PC-3 (cell line): ENCODE data around the gene DOC2B. TPM values are rescaled to one million over a fixed set of nuclear protein-coding genes. Genes with fewer than 3 reads are reported as not detected.
A peak's percentile ranks its signal among the peaks of the same experiment; 100 is the strongest.

ENCODE experiments used
- ATAC-seq: fragments of 200-7000 bp; cut with Tn5 transposase; 2 replicates; pipeline ENCODE4 v1.9.1; 2020; ENCODE audit warnings: mild to moderate bottlenecking, moderate library complexity
- Bru-seq: library from RNA; stranded (reverse); fragments of 400-500 nt; gene quantifications from one replicate; lab custom pipeline; 2021; lab: Mats Ljungman, UMichigan
- BruChase-seq, 2 experiments: library from RNA; stranded (reverse); fragments of 400-500 nt; gene quantifications; one replicate each; lab custom pipeline; 2021; lab: Mats Ljungman, UMichigan
- BruUV-seq: library from RNA; stranded (reverse); fragments of 400-500 nt; replicated peaks from 2 replicates; lab custom pipeline; 2021; lab: Mats Ljungman, UMichigan
- CTCF ChIA-PET: fragments of 300-600 bp; sonication (Branson Sonifier 250); formaldehyde crosslinking; loops from one replicate; lab custom pipeline; 2022; ENCODE audit warnings: antibody characterized with exemption; lab: Charles Lee
- POLR2A ChIA-PET: fragments of 300-600 bp; sonication (Branson Sonifier 250); formaldehyde crosslinking; loops from one replicate; lab custom pipeline; 2022; ENCODE audit warnings: antibody characterized with exemption; ENCODE audit not compliant: unreplicated experiment; lab: Charles Lee
- DNase-seq: peaks from one replicate; pipeline ENCODE4 v3.0.0-alpha.2; 2015
- H2AFZ ChIP-seq: fragments of 300-600 bp; sonication (generic); 2 replicates; pipeline ENCODE4 v1.6.0; 2016; ENCODE audit warnings: antibody characterized with exemption, low read length
- H3F3A ChIP-seq: fragments of 300-600 bp; sonication (generic); one replicate; pipeline ENCODE4 v1.6.0; 2017; ENCODE audit warnings: antibody characterized with exemption, low read length, control low read depth, mild to moderate bottlenecking; ENCODE audit not compliant: unreplicated experiment
- H3K27ac ChIP-seq: fragments of 300-600 bp; sonication (generic); 2 replicates; pipeline ENCODE4 v1.5.1; 2016; ENCODE audit warnings: mild to moderate bottlenecking, low read length
- H3K27me3 ChIP-seq: fragments of 300-600 bp; sonication (generic); 2 replicates; pipeline ENCODE4 v1.6.1; 2016; ENCODE audit warnings: low read length, mixed read lengths
- H3K36me3 ChIP-seq: fragments of 300-600 bp; sonication (generic); 2 replicates; pipeline ENCODE4 v1.6.1; 2016; ENCODE audit warnings: low read depth, mixed run types, low read length, mixed read lengths
- H3K4me1 ChIP-seq: fragments of 300-600 bp; sonication (generic); 2 replicates; pipeline ENCODE4 v1.5.1; 2016; ENCODE audit warnings: low read length; ENCODE audit not compliant: insufficient read depth
- H3K4me2 ChIP-seq: fragments of 300-600 bp; sonication (generic); 2 replicates; pipeline ENCODE4 v1.6.0; 2016; ENCODE audit warnings: low read length
- H3K4me3 ChIP-seq: fragments of 300-600 bp; sonication (generic); 2 replicates; pipeline ENCODE4 v1.5.1; 2016; ENCODE audit warnings: mild to moderate bottlenecking, low read length, mixed read lengths
- H3K79me2 ChIP-seq: fragments of 300-600 bp; sonication (generic); 2 replicates; pipeline ENCODE4 v1.6.1; 2017; ENCODE audit warnings: low read length, mixed read lengths
- H3K9ac ChIP-seq: fragments of 300-600 bp; sonication (generic); 2 replicates; pipeline ENCODE4 v1.6.0; 2016; ENCODE audit warnings: mild to moderate bottlenecking, low read length
- H3K9me2 ChIP-seq: fragments of 300-600 bp; sonication (generic); replicated peaks from 2 replicates; pipeline ENCODE4 v1.6.1; 2016; ENCODE audit warnings: mixed run types, low read length, mixed read lengths
- H3K9me3 ChIP-seq: fragments of 300-600 bp; sonication (generic); 2 replicates; pipeline ENCODE4 v1.6.1; 2016; ENCODE audit warnings: low read length, mixed read lengths
- H4K20me1 ChIP-seq: fragments of 300-600 bp; sonication (generic); 2 replicates; pipeline ENCODE4 v1.6.1; 2016; ENCODE audit warnings: low read length, mixed read lengths
- EZH2 ChIP-seq: fragments of 300-600 bp; sonication (generic); IDR thresholded peaks from one replicate; pipeline ENCODE4 v1.6.1; 2017; ENCODE audit warnings: antibody characterized with exemption, mild to moderate bottlenecking, low read length; ENCODE audit not compliant: unreplicated experiment
- EZH2phosphoT487 ChIP-seq: fragments of 300-600 bp; sonication (generic); IDR thresholded peaks from 2 replicates; pipeline ENCODE4 v1.6.1; 2018; ENCODE audit warnings: mild to moderate bottlenecking, antibody characterized with exemption, low read length, borderline replicate concordance
- intact Hi-C: fragments of 100-400 bp; cut with micrococcal nuclease; formaldehyde crosslinking; loops from 2 replicates; pipeline ENCODE4 v1.9.0; 2023
- long read RNA-seq: library from polyadenylated mRNA; unstranded; transcript quantifications from one replicate; pipeline ENCODE4 v2.0.0, GENCODE V29; 2021; ENCODE audit not compliant: unreplicated experiment
- total RNA-seq: library from RNA; depleted of rRNA; stranded (reverse); fragments of >200 nt; gene quantifications from 2 replicates; pipeline ENCODE4 v1.2.3, GENCODE V29; 2014; rRNA removed
- TF ChIP-seq, protein P1 (sequence below): fragments of 300-600 bp; sonication (generic); conservative IDR thresholded peaks from 2 replicates; pipeline ENCODE4 v1.5.1; 2017; ENCODE audit warnings: antibody characterized with exemption, low read depth, mild to moderate bottlenecking, low read length

DOC2B gene
- total RNA-seq (0.46 and 0.69 TPM in 2 replicates), Bru-seq, nascent RNA (percentile 16 among the genes with signal in this experiment), BruChase-seq, experiment 1, labeled RNA remaining after a 6-hour chase (percentile 22 among the genes with signal in this experiment), BruChase-seq, experiment 2, labeled RNA remaining after a 2-hour chase (percentile 22 among the genes with signal in this experiment)
- long read RNA-seq = 0 reads

DNA sequence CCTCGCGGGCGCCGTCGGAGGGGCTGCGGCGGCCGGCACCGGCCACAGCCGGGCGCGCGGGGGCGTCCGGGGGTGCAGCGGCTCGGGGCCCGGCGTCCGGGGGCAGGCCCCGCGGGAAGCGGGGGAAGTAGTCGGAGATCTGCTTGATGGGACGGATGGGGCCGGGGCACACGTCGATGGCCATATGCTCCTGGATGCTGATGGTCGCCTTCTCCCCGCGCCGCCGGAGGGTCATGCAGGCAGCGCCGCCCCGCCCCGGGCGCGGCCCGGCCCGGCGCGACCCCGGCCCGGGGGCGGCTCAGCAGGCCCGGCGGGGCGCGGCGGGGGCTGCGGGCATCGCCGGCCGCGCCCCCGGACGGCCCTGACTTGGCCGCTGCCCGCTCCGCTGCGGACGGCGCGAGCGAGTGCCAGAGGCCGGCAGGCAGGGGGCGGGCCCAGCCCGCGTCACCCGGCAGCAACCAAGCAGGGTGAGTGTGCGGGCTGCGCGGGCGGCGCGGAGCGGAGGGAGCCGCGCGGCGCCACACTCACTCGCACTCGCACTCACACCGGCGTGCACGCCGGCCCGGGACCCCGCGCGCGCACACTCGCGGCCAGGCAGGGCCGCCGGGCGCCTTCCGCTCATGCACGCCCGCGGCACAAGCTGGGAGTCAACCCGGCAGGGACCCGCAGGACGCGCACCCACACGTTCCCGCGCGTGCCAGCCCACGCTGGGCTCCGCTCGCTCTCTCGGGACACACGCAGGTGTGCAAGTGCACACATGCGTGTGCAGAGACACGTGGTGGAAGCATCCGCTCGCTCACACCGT is at the start of gene DOC2B:
DOC2B (minus strand) TSS at position 406 of the 805 bp plus-strand sequence; CDS start at position 235, 171 bp downstream.
- Histone ChIP-seq H2AFZ (no peak within 1 kb of the TSS), H3F3A (no peaks in the 10 kb centered on the region), H3K36me3 (no peaks in the 10 kb centered on the region), H4K20me1 (no peaks in the 10 kb centered on the region), H3K79me2 (no peaks in the 10 kb centered on the region), H3K27ac (no peak within 1 kb of the TSS), H3K27me3 (peaks cover 10% of the 10 kb centered on the region), H3K4me2 (peak within 1 kb of the TSS; percentile 57; the same call in 1 of the 2 replicates), H3K4me3 (peak within 1 kb of the TSS; percentile 38; the same call in 1 of the 2 replicates), H3K9me3 (no peaks in the 10 kb centered on the region), H3K9me2 (no peaks in the 10 kb centered on the region), H3K4me1 (no peaks in the 10 kb centered on the region), H3K9ac (no peak within 1 kb of the TSS)
- TF ChIP-seq, protein P1, sequence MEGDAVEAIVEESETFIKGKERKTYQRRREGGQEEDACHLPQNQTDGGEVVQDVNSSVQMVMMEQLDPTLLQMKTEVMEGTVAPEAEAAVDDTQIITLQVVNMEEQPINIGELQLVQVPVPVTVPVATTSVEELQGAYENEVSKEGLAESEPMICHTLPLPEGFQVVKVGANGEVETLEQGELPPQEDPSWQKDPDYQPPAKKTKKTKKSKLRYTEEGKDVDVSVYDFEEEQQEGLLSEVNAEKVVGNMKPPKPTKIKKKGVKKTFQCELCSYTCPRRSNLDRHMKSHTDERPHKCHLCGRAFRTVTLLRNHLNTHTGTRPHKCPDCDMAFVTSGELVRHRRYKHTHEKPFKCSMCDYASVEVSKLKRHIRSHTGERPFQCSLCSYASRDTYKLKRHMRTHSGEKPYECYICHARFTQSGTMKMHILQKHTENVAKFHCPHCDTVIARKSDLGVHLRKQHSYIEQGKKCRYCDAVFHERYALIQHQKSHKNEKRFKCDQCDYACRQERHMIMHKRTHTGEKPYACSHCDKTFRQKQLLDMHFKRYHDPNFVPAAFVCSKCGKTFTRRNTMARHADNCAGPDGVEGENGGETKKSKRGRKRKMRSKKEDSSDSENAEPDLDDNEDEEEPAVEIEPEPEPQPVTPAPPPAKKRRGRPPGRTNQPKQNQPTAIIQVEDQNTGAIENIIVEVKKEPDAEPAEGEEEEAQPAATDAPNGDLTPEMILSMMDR = no peak
- TF ChIP-seq EZH2phosphoT487 = no peak
- no peak for TF ChIP-seq EZH2
- intact Hi-C loops = no loop called here
- ChIA-PET CTCF (no interaction called here), POLR2A (no interaction called here)
- peak; percentile 8 for DNase-seq
- BruUV-seq = no TSS peak
- ATAC-seq = peak; percentile 77

GRCh38 chr17:230395-230770 is 48.9 kb upstream of the DOC2B start:
- Histone ChIP-seq H3K36me3 (no peaks in the 10 kb centered on the region), H3K9ac (no peak overlapping the region), H3K9me3 (no peaks in the 10 kb centered on the region), H3K79me2 (no peaks in the 10 kb centered on the region), H3K9me2 (no peaks in the 10 kb centered on the region), H2AFZ (no peak overlapping the region), H3F3A (no peaks in the 10 kb centered on the region), H3K4me1 (no peaks in the 10 kb centered on the region), H3K4me3 (no peak overlapping the region), H3K27ac (no peak overlapping the region), H3K27me3 (no peaks in the 10 kb centered on the region), H3K4me2 (no peak overlapping the region), H4K20me1 (no peaks in the 10 kb centered on the region)
- ChIA-PET CTCF (no interaction called here), POLR2A (no interaction called here)
- intact Hi-C loops = no loop called here
- BruUV-seq = no TSS peak
- DNase-seq = no peak
- ATAC-seq = no peak
- no peak for TF ChIP-seq EZH2phosphoT487
- TF ChIP-seq, protein P1 = no peak
- TF ChIP-seq EZH2 = no peak
